Keratinocyte (primary cell): ENCODE measurements around the gene BBS9. TPM values are rescaled to one million over a fixed set of nuclear protein-coding genes. Genes with fewer than 3 reads are reported as not detected.

Experiments
- DNase-seq: peaks from one replicate; pipeline ENCODE4 v3.0.0-alpha.2; 2011; ENCODE audit warnings: low read depth, missing footprints, low spot score
- FAIRE-seq: peaks from 2 replicates; lab custom pipeline; 2011; peaks lifted over from hg19 to GRCh38; lab: Jason Lieb, UNC
- H2AFZ ChIP-seq: 2 replicates; pipeline ENCODE4 v1.6.0; 2012; ENCODE audit warnings: low read length, control low read depth, inconsistent platforms; ENCODE audit not compliant: control insufficient read depth
- H3K27ac ChIP-seq: 2 replicates; pipeline ENCODE4 v1.5.1; 2011; ENCODE audit warnings: low read length; ENCODE audit not compliant: control insufficient read depth, insufficient read depth
- H3K27me3 ChIP-seq: 3 replicates; pipeline ENCODE4 v1.6.0; 2011; ENCODE audit warnings: low read length; ENCODE audit not compliant: control insufficient read depth, insufficient read depth; ENCODE audit errors: extremely low read depth
- H3K36me3 ChIP-seq, 2 experiments: 2 replicates in 1 of 2; 3 replicates in 1 of 2; pipeline ENCODE4 v1.5.1; 2011; ENCODE audit warnings: low read length in 2 of 2, mild to moderate bottlenecking in 1 of 2; ENCODE audit not compliant: control insufficient read depth in 2 of 2, insufficient read depth in 2 of 2; ENCODE audit errors: extremely low read depth in 1 of 2
- H3K4me1 ChIP-seq: 3 replicates; pipeline ENCODE4 v1.5.1; 2011; ENCODE audit warnings: low read length; ENCODE audit not compliant: control insufficient read depth, insufficient read depth; ENCODE audit errors: extremely low read depth
- H3K4me2 ChIP-seq: 3 replicates; pipeline ENCODE4 v1.6.0; 2011; ENCODE audit warnings: low read depth, low read length; ENCODE audit not compliant: control insufficient read depth, insufficient read depth; ENCODE audit errors: extremely low read depth
- H3K4me3 ChIP-seq, 3 experiments: fragments of 200-600 bp in 1 of 3; sonication (generic) in 1 of 3; 2 replicates in 2 of 3; 3 replicates in 1 of 3; pipeline ENCODE4 v1.5.1; 2011 to 2016; ENCODE audit warnings: low read length in 3 of 3, mild to moderate bottlenecking in 3 of 3, control low read depth in 2 of 3, inconsistent platforms in 1 of 3, low read depth in 1 of 3, mixed read lengths in 1 of 3, mixed run types in 1 of 3, moderate library complexity in 1 of 3; ENCODE audit not compliant: control insufficient read depth in 2 of 3, insufficient read depth in 2 of 3; ENCODE audit errors: extremely low read depth in 1 of 3
- H3K79me2 ChIP-seq: 2 replicates; pipeline ENCODE4 v1.6.0; 2012; ENCODE audit warnings: low read length; ENCODE audit not compliant: control insufficient read depth, insufficient read depth
- H3K9ac ChIP-seq: 3 replicates; pipeline ENCODE4 v1.6.0; 2011; ENCODE audit warnings: low read length; ENCODE audit not compliant: control insufficient read depth, insufficient read depth; ENCODE audit errors: extremely low read depth
- H3K9me1 ChIP-seq: 3 replicates; pipeline ENCODE4 v1.6.0; 2011; ENCODE audit warnings: low read length; ENCODE audit not compliant: control insufficient read depth, insufficient read depth; ENCODE audit errors: extremely low read depth
- H3K9me3 ChIP-seq: 2 replicates; pipeline ENCODE4 v1.5.1; 2012; ENCODE audit warnings: low read depth, low read length; ENCODE audit not compliant: control insufficient read depth
- H4K20me1 ChIP-seq: 3 replicates; pipeline ENCODE4 v1.6.0; 2011; ENCODE audit warnings: low read length; ENCODE audit not compliant: control insufficient read depth, insufficient read depth; ENCODE audit errors: extremely low read depth
- CTCF ChIP-seq, 3 experiments: IDR thresholded peaks in 1 of 3; conservative IDR thresholded peaks in 1 of 3; optimal IDR thresholded peaks in 1 of 3; 2 replicates in 2 of 3; 3 replicates in 1 of 3; pipeline versions ENCODE3 to v1.5.1; 2011; ENCODE audit warnings: low read length in 3 of 3, mild to moderate bottlenecking in 3 of 3, moderate library complexity in 2 of 3, control low read depth in 1 of 3, inconsistent platforms in 1 of 3; ENCODE audit not compliant: insufficient read depth in 2 of 3; ENCODE audit errors: extremely low read depth in 1 of 3
- EZH2 ChIP-seq: IDR thresholded peaks from one replicate; pipeline ENCODE4 v1.6.1; 2012; ENCODE audit warnings: inconsistent platforms, mild to moderate bottlenecking, low read length, moderate library complexity
- dilution Hi-C: fragments of 300-500 bp; cut with MboI; formaldehyde crosslinking; loops from one replicate; pipeline ENCODE4 v1.7.0; 2020; ENCODE audit warnings: low sequenced_read_pairs; ENCODE audit not compliant: extremely low pct_ligation_motif_present
- polyA plus RNA-seq, 5 experiments: library from polyadenylated mRNA; depleted of rRNA in 3 of 5; stranded (reverse) in 3 of 5; stranded (forward) in 1 of 5; unstranded in 1 of 5; fragments of >200 nt; gene quantifications; 1 replicate in 1 of 5; 2 replicates in 3 of 5; 3 replicates in 1 of 5; pipeline versions ENCODE4 v1.2.1 to v1.2.3, GENCODE V29; 2011 to 2012; ENCODE audit warnings: missing spikeins in 2 of 5, low read depth in 1 of 5, low replicate concordance in 1 of 5

BBS9 gene
- polyA plus RNA-seq, 1 donor (not counting 4 experiments of a cell fraction or from before 2014, with no cell fraction given): 7.6 TPM

DNA sequence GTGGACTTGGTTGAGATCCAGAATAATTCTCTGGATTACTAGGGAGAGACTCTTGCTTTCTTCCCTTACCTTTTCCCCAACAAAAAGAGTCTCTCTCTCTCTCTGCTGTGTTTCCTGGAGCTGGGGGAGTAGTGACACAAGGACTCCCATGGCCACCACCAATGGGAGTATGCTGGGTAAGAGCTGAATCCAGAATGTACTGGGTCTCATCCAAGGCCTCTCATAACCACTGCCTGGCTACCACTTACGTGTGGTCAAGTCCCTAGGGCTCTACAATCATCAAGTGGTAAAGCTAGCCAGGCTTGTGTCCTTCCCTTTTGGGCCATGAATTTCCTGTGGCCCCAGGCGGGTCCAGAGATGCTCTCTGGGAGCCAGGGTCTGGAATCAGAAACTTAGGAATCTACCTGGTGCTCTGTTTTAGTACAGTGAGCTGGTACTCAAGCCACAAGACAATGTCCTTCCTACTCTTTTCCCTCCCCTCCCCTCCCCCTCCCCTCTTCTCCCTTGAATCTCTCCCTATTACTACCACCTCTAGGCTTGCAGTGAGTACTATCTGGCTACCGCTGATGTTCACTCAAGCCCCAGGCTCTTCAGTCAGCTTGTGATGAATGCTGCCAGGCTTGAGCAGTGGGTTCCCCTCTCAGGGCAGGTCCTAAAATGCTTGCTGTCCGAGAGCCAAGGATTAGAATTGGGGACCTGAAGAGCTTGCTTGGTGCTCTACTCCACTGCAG, 196.6 kb downstream of the BBS9 start:
- Histone ChIP-seq H2AFZ (no peak overlapping the region), H3K79me2 (no peaks in the 10 kb centered on the region), H3K9me3 (no peaks in the 10 kb centered on the region), H3K36me3 (no peaks in the 10 kb centered on the region), H3K9ac (no peak overlapping the region), H3K4me2 (no peak overlapping the region), H3K9me1 (no peaks in the 10 kb centered on the region), H3K27me3 (no peaks in the 10 kb centered on the region), H4K20me1 (no peaks in the 10 kb centered on the region), H3K4me3 (no peak overlapping the region), H3K4me1 (no peaks in the 10 kb centered on the region), H3K27ac (no peak overlapping the region)
- TF ChIP-seq CTCF (optimal IDR thresholded peaks at IDR 0.05 in 1 of 3, IDR thresholded peaks at IDR 0.05 in 1 of 3, conservative IDR thresholded peaks at IDR 0.05 in 1 of 3; ENCODE audit: extremely low read depth in 1 of 3, insufficient read depth in 2 of 3, low read length in 3 of 3): no peak
- no peak for FAIRE-seq
- dilution Hi-C loops: no loop called here
- no peak for DNase-seq

DNA sequence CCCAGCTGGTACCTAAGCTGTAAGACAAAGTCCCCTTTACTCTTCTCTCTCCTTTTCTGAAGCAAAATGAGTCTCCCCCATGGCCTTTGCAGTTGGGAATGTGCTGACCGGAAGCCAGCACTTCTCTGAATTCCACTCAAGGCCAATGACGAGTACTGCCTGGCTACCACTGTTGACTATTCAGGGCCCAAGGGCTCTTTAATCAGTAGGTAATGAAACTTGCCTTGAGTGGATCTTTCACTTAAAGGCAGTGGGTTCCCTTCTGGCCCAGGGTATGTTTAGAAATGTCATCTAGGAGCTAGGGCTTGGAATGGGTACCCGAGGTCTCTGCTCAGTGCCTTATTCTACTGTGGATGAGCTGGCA, 197.1 kb downstream of the BBS9 start:
- H3K9me3 ChIP-seq: no peaks in the 10 kb centered on the region
- dilution Hi-C loops: no loop called here
- FAIRE-seq (no peak), DNase-seq (no peak)
- H3K27ac ChIP-seq: no peak overlapping the region
- H3K79me2 ChIP-seq: no peaks in the 10 kb centered on the region
- H3K36me3 ChIP-seq: no peaks in the 10 kb centered on the region
- H3K9ac ChIP-seq: no peak overlapping the region
- no peak overlapping the region for H3K4me3 ChIP-seq
- no peak overlapping the region for H2AFZ ChIP-seq
- TF ChIP-seq CTCF (optimal IDR thresholded peaks at IDR 0.05 in 1 of 3, IDR thresholded peaks at IDR 0.05 in 1 of 3, conservative IDR thresholded peaks at IDR 0.05 in 1 of 3; ENCODE audit: extremely low read depth in 1 of 3, insufficient read depth in 2 of 3, low read length in 3 of 3): no peak
- no peak for TF ChIP-seq EZH2
- H3K4me2 ChIP-seq: no peak overlapping the region
- no peaks in the 10 kb centered on the region for H3K9me1 ChIP-seq
- H3K27me3 ChIP-seq: no peaks in the 10 kb centered on the region
- H4K20me1 ChIP-seq: no peaks in the 10 kb centered on the region
- no peaks in the 10 kb centered on the region for H3K4me1 ChIP-seq
